ENCODE results near the gene BRD1.

The BRD1 gene

DNA sequence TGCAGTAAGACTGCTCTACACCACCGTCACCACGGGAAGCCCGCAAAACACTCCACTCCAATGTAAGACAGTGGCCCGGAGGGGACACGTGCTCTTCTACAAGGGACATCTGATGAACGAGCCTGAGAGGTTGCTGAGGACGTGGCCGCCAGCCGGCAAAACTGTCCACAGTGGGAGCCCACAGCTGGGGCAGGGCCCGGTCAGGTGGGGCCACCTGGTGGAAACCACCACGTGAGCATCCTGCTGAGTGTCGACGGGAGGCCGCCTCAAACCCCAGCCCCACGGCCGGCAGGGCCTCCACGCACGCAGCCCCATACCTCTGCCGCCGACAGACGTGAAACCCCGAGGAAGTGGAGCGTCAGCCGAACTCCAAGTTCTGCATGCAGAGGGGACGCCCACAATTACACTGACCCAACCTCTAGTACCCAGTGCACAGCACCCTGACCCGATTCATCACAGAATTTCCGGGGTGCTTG is 42.6 kb downstream of the BRD1 start:
- TF ChIP-seq, protein P1, sequence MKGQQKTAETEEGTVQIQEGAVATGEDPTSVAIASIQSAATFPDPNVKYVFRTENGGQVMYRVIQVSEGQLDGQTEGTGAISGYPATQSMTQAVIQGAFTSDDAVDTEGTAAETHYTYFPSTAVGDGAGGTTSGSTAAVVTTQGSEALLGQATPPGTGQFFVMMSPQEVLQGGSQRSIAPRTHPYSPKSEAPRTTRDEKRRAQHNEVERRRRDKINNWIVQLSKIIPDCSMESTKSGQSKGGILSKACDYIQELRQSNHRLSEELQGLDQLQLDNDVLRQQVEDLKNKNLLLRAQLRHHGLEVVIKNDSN (IDR thresholded peaks at IDR 0.05) = no peak
- TF ChIP-seq EGR1 (IDR thresholded peaks at IDR 0.05) (no peak), CEBPB (IDR thresholded peaks at IDR 0.05) (no peak), TCF12 (IDR thresholded peaks at IDR 0.05; ENCODE audit: low read depth) (no peak), YY1 (IDR thresholded peaks at IDR 0.05; ENCODE audit: low read depth) (no peak)

DNA sequence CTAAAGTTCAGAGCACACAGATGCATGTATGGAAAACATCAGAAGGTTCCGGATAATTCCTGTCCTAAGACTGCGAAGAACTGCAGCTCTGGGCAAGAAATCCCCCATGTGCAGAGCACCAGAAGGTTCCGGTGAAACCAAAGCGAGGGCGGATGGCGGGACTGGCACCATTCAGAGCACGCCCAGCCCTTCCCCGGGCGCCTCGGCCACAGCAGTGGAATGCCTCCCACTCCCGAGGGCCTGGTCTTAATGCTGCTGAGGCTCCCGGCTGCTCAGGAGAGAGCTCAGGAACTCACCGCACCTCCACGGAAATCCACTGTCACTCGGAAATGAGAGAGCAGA is 43.1 kb downstream of the BRD1 start:
- no peak for TF ChIP-seq FOXM1 (IDR thresholded peaks at IDR 0.05; ENCODE audit: borderline replicate concordance, low read depth)
- TF ChIP-seq TCF12 (IDR thresholded peaks at IDR 0.05; ENCODE audit: low read depth) = no peak
- no peak for TF ChIP-seq CREB1 (IDR thresholded peaks at IDR 0.05; ENCODE audit: low read depth)
- TF ChIP-seq, protein P2, sequence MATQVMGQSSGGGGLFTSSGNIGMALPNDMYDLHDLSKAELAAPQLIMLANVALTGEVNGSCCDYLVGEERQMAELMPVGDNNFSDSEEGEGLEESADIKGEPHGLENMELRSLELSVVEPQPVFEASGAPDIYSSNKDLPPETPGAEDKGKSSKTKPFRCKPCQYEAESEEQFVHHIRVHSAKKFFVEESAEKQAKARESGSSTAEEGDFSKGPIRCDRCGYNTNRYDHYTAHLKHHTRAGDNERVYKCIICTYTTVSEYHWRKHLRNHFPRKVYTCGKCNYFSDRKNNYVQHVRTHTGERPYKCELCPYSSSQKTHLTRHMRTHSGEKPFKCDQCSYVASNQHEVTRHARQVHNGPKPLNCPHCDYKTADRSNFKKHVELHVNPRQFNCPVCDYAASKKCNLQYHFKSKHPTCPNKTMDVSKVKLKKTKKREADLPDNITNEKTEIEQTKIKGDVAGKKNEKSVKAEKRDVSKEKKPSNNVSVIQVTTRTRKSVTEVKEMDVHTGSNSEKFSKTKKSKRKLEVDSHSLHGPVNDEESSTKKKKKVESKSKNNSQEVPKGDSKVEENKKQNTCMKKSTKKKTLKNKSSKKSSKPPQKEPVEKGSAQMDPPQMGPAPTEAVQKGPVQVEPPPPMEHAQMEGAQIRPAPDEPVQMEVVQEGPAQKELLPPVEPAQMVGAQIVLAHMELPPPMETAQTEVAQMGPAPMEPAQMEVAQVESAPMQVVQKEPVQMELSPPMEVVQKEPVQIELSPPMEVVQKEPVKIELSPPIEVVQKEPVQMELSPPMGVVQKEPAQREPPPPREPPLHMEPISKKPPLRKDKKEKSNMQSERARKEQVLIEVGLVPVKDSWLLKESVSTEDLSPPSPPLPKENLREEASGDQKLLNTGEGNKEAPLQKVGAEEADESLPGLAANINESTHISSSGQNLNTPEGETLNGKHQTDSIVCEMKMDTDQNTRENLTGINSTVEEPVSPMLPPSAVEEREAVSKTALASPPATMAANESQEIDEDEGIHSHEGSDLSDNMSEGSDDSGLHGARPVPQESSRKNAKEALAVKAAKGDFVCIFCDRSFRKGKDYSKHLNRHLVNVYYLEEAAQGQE (IDR thresholded peaks at IDR 0.05; ENCODE audit: low read depth) = no peak
- TF ChIP-seq ZBTB7A (IDR thresholded peaks at IDR 0.05; ENCODE audit: low read depth) = no peak
- no peak for TF ChIP-seq TAF1 (IDR thresholded peaks at IDR 0.05; ENCODE audit: low read depth)
- TF ChIP-seq YY1 (IDR thresholded peaks at IDR 0.05; ENCODE audit: low read depth) = no peak
- TF ChIP-seq EP300 (IDR thresholded peaks at IDR 0.05; ENCODE audit: borderline replicate concordance) = no peak
- no peak for TF ChIP-seq RAD21 (IDR thresholded peaks at IDR 0.05; ENCODE audit: low read depth)
- no peak for TF ChIP-seq NFIC (IDR thresholded peaks at IDR 0.05)
- TF ChIP-seq TEAD4 (IDR thresholded peaks at IDR 0.05) = no peak
- TF ChIP-seq, protein P3, sequence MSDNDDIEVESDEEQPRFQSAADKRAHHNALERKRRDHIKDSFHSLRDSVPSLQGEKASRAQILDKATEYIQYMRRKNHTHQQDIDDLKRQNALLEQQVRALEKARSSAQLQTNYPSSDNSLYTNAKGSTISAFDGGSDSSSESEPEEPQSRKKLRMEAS (IDR thresholded peaks at IDR 0.05) = no peak
- TF ChIP-seq CEBPB (IDR thresholded peaks at IDR 0.05) = no peak
- no peak for TF ChIP-seq EGR1 (IDR thresholded peaks at IDR 0.05)
- TF ChIP-seq, protein P1 (IDR thresholded peaks at IDR 0.05) = no peak

DNA sequence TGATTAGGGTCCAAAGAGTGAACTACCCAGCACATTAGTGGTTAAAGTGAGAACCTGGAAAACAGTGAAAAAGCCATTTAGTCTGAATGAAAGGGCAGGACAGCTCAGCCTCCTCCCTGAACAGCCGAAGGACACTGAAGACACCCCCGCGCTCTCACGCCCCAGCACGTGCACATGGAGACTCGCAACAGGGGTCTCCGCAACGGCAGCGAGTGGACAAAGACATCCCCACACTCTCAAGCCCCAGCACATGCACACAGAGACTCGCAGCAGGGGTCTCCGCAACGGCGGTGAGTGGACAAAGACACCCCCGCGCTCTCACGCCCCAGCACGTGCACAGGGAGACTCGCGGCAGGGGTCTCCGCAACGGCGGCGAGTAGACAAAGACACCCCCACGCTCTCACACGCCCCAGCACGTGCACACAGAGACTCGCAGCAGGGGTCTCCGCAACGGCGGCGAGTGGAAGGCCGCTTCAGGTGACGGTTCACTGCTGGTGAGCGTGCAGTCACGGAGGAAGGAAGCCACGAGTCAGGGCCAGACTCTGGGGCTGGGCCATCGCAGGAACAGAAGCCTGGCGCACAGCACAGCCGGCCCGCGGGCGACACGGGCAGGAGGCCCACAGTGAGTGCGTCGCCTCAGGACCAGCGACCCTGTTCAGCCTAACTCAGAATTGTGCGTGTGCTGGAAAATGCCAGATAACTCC is 43.6 kb downstream of the BRD1 start:
- TF ChIP-seq CEBPB (IDR thresholded peaks at IDR 0.05) (no peak), FOXM1 (IDR thresholded peaks at IDR 0.05; ENCODE audit: borderline replicate concordance, low read depth) (no peak), CREB1 (IDR thresholded peaks at IDR 0.05; ENCODE audit: low read depth) (no peak), EGR1 (IDR thresholded peaks at IDR 0.05) (no peak), YY1 (IDR thresholded peaks at IDR 0.05; ENCODE audit: low read depth) (no peak), NFIC (IDR thresholded peaks at IDR 0.05) (no peak), RAD21 (IDR thresholded peaks at IDR 0.05; ENCODE audit: low read depth) (no peak), EP300 (IDR thresholded peaks at IDR 0.05; ENCODE audit: borderline replicate concordance) (no peak), TEAD4 (IDR thresholded peaks at IDR 0.05) (no peak), ZBTB7A (IDR thresholded peaks at IDR 0.05; ENCODE audit: low read depth) (no peak), TAF1 (IDR thresholded peaks at IDR 0.05; ENCODE audit: low read depth) (no peak), TCF12 (IDR thresholded peaks at IDR 0.05; ENCODE audit: low read depth) (no peak)
- TF ChIP-seq, protein P1 (IDR thresholded peaks at IDR 0.05) = no peak
- TF ChIP-seq, protein P2 (IDR thresholded peaks at IDR 0.05; ENCODE audit: low read depth) = no peak
- TF ChIP-seq, protein P3 (IDR thresholded peaks at IDR 0.05) = no peak

DNA sequence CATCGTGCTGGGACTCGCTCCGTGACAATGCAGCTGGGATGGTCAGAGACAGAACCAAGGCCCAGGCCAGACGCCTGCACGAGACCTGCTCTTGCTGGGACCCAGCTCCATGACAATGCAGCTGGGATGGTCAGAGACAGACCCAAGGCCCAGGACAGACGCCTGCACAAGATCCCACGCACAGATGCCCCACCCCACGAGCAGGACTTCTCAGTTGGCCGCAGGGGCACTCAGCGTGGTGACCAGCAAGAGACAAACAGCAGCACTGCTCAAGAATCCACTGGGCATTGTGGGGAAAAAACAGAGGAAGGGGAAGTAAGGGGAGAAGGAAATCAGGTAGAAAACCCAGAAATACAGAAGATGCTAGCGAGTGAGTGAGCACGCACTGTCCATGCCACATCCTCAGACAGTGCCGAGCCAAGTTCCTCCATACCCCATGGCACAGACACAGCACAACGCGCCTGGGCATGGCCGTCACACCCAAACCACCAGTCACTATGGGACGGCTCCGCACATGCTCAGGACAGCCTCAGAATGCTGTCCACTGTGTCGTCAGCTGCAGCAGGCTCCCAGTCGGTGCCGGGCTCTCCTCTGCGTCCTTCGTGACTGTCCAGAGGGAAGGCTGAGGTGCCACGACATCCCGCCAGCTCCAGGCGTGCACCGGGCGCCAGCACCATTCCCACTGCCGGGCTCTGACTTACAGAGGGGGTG is 44.5 kb downstream of the BRD1 start:
- TF ChIP-seq, protein P2 (IDR thresholded peaks at IDR 0.05; ENCODE audit: low read depth) = no peak
- no peak for TF ChIP-seq EP300 (IDR thresholded peaks at IDR 0.05; ENCODE audit: borderline replicate concordance)
